ENCODE measurements around the gene CD276. TPM values are rescaled to one million over a fixed set of nuclear protein-coding genes. Genes with fewer than 3 reads are reported as not detected.

Gene CD276
- total RNA-seq, 4 donors from 2014 or later = 31.8 to 58.1 (median 40.1) TPM

DNA sequence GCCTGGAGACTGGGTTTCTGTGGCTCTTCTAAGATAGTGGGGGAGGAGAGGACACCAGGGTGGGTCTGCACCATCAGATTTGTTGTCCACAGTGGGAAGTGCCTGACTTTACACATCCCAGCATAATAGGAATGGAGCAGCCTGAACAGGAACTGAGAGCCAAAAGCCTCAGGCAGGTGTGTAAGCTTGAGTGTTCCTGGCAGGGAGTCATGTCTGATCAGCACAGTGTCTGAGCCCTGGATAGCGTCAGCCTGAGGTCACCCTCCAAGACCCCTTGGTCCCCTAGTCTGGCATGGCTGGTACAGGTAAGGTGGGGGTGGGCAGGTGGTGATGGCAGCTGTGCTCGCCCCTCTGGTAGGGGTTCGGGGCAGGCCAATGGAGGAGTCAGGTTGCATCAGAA, 48.7 kb downstream of the CD276 start:
- intact Hi-C loops (cut with DNase I) = no loop called here
- H3K4me3 ChIP-seq = no peak overlapping the region
- TF ChIP-seq, protein P1, sequence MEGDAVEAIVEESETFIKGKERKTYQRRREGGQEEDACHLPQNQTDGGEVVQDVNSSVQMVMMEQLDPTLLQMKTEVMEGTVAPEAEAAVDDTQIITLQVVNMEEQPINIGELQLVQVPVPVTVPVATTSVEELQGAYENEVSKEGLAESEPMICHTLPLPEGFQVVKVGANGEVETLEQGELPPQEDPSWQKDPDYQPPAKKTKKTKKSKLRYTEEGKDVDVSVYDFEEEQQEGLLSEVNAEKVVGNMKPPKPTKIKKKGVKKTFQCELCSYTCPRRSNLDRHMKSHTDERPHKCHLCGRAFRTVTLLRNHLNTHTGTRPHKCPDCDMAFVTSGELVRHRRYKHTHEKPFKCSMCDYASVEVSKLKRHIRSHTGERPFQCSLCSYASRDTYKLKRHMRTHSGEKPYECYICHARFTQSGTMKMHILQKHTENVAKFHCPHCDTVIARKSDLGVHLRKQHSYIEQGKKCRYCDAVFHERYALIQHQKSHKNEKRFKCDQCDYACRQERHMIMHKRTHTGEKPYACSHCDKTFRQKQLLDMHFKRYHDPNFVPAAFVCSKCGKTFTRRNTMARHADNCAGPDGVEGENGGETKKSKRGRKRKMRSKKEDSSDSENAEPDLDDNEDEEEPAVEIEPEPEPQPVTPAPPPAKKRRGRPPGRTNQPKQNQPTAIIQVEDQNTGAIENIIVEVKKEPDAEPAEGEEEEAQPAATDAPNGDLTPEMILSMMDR (IDR thresholded peaks at IDR 0.05) = no peak
- TF ChIP-seq POLR2AphosphoS5 (IDR thresholded peaks at IDR 0.05) (no peak), POLR2A (IDR thresholded peaks at IDR 0.05; ENCODE audit: low read depth) (no peak), EP300 (IDR thresholded peaks at IDR 0.05) (no peak)
- H3K27me3 ChIP-seq = peaks cover 0 to 49% (median 0%) of the 10 kb centered on the region in 4 donors
- H3K36me3 ChIP-seq = no peaks in the 10 kb centered on the region
- no peak for DNase-seq (ENCODE audit: extremely low spot score)
- 82% methylated on average over 3 of the region's 3 CpGs for WGBS
- no peak overlapping the region for H3K27ac ChIP-seq (replicated peaks in 1 of 4)
- peaks cover 0 to under 1% (median 0%) of the 10 kb centered on the region in 4 donors for H3K4me1 ChIP-seq
- H3K9me3 ChIP-seq = no peaks in the 10 kb centered on the region

GRCh38 chr15:73737535-73737934, 53.4 kb downstream of the CD276 start:
- 66% methylated on average over 4 of the region's 7 CpGs for WGBS
- Histone ChIP-seq H3K27ac (replicated peaks in 1 of 4) (no peak overlapping the region), H3K36me3 (peaks cover 0 to 4% (median 1%) of the 10 kb centered on the region in 4 donors), H3K9me3 (no peaks in the 10 kb centered on the region), H3K4me1 (peaks cover 3 to 16% (median 7%) of the 10 kb centered on the region in 4 donors), H3K27me3 (peaks cover 0 to 35% (median 0%) of the 10 kb centered on the region in 4 donors), H3K4me3 (no peak overlapping the region)
- DNase-seq (ENCODE audit: extremely low spot score) = no peak
- intact Hi-C loops (cut with DNase I) = no loop called here
- TF ChIP-seq EP300 (IDR thresholded peaks at IDR 0.05) (no peak), POLR2A (IDR thresholded peaks at IDR 0.05; ENCODE audit: low read depth) (no peak), POLR2AphosphoS5 (IDR thresholded peaks at IDR 0.05) (no peak)
- TF ChIP-seq, protein P1 (IDR thresholded peaks at IDR 0.05) = no peak

- no peak overlapping the region for H3K4me3 ChIP-seq
- H3K9me3 ChIP-seq = no peaks in the 10 kb centered on the region
- DNase-seq (ENCODE audit: extremely low spot score) = no peak
- peaks cover 0 to 9% (median 0%) of the 10 kb centered on the region in 4 donors for H3K27me3 ChIP-seq
- intact Hi-C loops (cut with DNase I) = no loop called here
- WGBS = 94% methylated on average over 11 of the region's 25 CpGs
- no peak overlapping the region for H3K27ac ChIP-seq (replicated peaks in 1 of 4)
- TF ChIP-seq, protein P1 (IDR thresholded peaks at IDR 0.05) = no peak
- H3K4me1 ChIP-seq = peaks cover 12 to 24% (median 16%) of the 10 kb centered on the region in 4 donors
- H3K36me3 ChIP-seq = peaks cover 0 to 4% (median 1%) of the 10 kb centered on the region in 4 donors
These were observed 56.2 kb downstream of the CD276 start for GRCh38 chr15:73740152-73741048.

DNA sequence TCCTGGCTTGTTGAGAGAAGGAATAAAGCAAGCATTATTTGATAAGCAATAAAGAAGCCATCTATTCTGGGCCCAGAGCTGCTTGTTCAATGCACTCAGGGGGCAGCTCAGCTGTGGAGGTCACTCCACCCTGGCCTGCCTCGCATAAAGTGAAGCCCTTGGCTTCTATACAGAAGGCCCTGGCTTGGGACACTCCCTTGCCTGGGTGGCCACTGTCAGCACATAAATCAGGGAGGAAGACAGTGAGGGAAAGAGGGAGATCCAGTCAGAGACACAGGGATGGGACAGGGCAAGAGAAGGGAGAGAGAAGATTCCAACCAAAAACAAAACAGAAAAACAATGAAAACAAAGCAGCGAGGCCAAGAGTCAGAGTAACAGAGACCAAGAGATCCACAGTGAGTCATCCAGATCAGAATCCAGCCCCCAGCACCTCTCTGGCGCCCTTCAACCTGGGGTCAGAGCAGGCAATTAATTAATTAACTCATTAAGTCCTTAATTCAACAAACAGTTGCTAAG, 57.2 kb downstream of the CD276 start:
- Histone ChIP-seq H3K36me3 (peaks cover 0 to 4% (median 1%) of the 10 kb centered on the region in 4 donors), H3K27me3 (no peaks in the 10 kb centered on the region), H3K4me3 (no peak overlapping the region), H3K27ac (replicated peaks in 1 of 4) (no peak overlapping the region), H3K9me3 (no peaks in the 10 kb centered on the region), H3K4me1 (peaks cover 12 to 24% (median 16%) of the 10 kb centered on the region in 4 donors)
- WGBS = 79% methylated on average over 3 of the region's 3 CpGs
- intact Hi-C loops (cut with DNase I) = no loop called here
- TF ChIP-seq EP300 (IDR thresholded peaks at IDR 0.05) = no peak
- no peak for TF ChIP-seq POLR2AphosphoS5 (IDR thresholded peaks at IDR 0.05)
- TF ChIP-seq POLR2A (IDR thresholded peaks at IDR 0.05; ENCODE audit: low read depth) = no peak
- TF ChIP-seq, protein P1 (IDR thresholded peaks at IDR 0.05) = no peak
- DNase-seq (ENCODE audit: extremely low spot score) = no peak

Data from esophagus muscularis mucosa (tissue), 4 donors.